IPS DF 4.7 (cell line): ENCODE data around the gene ADRA2C.

Experiments
- DNase-seq: peaks from one replicate; pipeline ENCODE4 v3.0.0-alpha.2; 2013; ENCODE audit warnings: low spot score; ENCODE audit errors: extremely low read depth

Gene ADRA2C

GRCh38 chr4:3766036-3766784, at the start of gene ADRA2C:
TSS of gene ADRA2C (plus strand) at chr4:3766385. CDS start at chr4:3766607, 222 bp downstream.
- no peak for DNase-seq

DNA sequence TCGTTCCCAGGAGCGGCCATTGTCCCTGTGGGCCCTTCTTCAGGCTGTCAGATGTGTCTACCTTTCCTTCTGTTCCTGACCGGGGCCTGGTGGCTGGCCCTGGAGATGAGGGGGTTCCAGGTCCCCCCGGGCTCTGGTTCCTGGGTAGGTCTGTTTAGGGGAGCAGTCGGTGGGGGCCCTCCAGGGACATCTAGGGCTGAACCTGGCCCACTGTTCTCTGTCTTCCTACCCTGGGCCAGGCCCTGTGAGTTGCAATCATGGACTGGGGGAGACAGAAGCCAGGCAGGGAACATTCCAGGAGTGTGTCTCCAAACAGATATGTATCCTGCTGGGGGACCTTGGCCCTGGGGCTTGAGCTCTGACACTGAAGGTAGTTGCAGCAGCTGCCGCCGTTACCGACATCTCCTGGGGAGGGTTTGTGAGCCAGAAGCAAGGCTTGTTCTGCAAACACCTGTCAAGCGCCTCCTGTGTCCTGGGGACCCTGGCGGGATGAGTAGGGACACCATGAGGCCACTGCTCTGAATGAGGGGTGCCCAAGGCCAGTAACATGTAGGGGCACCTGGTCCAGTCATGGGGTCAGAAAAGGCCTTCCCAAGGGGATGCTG, 49.5 kb upstream of the ADRA2C start:
- DNase-seq, result no peak

DNA sequence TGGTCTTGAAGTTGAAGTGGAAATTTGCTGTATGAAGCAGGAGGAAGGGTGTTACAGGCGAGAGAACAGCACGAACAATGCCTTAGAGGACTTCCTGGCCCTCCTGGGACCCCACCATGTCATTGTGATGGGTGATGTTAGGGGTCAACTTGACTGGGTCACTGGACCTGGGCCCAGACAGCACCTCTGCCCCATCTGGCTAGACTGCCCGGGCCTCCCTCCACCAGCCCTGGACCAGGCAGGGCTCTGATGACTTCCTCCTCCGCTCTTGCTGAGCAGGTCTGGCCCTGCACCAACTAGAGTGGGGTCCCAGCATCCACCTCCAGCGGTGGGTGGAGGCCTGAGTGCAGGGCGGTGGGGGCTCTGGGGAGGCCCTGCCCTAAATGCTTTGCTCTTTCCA, 48.9 kb upstream of the ADRA2C start:
- no peak for DNase-seq

- DNase-seq, result no peak
Observed at GRCh38 chr4:3718462-3718861, 47.7 kb upstream of the ADRA2C start.

DNA sequence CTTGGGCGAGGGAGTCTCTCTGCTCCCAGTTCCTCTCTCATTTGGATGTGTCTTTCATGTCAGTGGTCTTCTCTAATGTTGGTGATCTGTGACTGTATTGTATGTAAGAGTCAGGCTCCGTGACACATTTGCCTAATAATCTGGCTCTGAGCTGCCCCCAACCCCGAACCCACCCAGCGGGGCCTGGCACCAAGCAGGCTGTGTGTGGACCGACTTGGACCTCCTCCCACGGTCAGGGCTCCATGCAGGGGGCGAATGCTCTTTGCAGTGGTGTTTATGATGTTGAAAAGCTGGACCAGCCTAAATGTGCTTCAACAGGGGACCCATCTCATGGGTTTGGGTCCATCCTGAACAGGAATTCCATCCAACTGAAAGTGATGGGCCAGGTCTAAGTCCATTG, 47.0 kb upstream of the ADRA2C start:
- DNase-seq, result no peak

GRCh38 chr4:3719836-3720235, 46.3 kb upstream of the ADRA2C start:
- DNase-seq, result no peak

DNA sequence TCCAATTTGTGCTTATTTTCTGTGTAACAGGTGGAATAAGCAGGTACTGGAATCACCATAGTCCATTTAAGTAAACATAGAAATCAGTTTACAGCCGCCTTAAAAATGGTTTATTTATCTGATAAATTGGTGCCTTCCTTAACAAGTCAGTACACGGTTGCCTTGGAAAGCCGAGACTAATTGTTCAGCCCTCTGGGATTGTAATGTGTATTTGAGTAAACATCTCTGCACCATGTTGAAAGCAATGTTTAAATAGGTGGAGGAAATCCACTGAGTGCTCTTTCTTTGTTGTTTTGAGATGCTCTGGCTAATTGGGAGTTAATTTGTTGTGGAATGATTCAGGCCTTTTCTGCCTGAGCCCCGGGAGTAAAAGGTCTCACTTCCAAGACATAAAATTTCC, 45.7 kb upstream of the ADRA2C start:
- no peak for DNase-seq

- no peak for DNase-seq
Observed at GRCh38 chr4:3721186-3721585, 45.0 kb upstream of the ADRA2C start.

GRCh38 chr4:3721627-3722026, 44.6 kb upstream of the ADRA2C start:
- DNase-seq, result no peak

DNA sequence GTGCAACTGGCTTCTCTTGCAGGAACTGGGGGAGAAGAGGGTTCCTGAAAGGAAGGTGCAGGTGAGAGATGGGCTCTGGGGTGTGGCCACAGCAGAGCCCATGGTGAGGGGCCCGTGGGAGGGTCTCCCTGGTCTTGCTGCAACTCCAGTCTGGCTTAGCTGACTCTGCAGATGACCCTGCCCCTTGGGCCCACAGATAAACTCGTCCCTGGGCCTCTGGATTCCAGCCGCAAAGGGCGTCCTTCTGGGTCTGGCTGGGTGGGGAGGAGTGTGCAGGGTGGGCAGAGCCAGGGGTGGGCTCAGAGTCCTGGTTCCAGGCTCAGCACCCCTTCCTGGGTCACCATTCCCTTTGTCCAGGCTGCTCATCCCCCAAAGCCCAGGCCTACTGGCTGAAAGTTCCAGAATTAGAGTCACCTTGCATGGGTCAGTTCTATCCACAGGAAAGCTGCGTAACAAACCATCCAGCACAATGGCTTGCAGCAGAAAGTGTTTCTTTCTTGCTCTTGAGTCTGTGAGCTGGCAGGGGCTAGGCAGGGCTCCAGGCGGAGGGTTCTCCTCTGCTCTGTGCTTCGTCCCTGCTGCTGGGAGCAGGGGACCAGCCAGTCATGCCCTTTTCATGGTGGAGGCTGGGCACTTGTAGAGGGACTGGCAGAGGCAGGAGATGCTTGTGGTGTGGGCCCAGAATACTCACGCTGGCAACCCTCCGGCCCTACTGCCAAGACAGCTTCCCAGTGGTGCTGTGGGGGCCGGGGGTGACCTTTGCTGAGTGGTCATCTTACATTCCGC, 43.5 kb upstream of the ADRA2C start:
- DNase-seq, result no peak

DNA sequence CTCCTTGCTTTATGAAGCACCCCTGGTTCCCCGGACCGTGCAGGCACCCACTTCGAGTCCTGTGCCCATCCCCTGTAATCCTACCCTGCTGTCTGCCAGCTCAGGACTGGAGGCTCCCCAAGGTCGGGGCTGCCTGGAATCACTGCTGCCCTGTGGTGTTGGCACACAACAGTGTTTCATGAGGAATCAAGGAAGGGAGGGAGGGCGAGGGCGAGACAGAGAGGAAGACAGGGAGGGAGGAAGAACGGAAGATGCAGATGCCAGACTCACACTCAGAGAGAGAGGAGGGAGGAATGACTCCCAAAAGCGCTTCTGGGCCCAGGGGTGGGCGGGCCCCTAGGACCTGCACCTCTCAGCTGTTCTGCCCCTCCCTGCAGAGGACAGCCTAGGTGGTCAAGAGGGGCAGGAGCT, 42.9 kb upstream of the ADRA2C start:
- DNase-seq, result no peak

GRCh38 chr4:3724319-3725231, 41.6 kb upstream of the ADRA2C start:
- no peak for DNase-seq

- DNase-seq, result no peak
Observed at GRCh38 chr4:3725936-3726870, 40.0 kb upstream of the ADRA2C start.

DNA sequence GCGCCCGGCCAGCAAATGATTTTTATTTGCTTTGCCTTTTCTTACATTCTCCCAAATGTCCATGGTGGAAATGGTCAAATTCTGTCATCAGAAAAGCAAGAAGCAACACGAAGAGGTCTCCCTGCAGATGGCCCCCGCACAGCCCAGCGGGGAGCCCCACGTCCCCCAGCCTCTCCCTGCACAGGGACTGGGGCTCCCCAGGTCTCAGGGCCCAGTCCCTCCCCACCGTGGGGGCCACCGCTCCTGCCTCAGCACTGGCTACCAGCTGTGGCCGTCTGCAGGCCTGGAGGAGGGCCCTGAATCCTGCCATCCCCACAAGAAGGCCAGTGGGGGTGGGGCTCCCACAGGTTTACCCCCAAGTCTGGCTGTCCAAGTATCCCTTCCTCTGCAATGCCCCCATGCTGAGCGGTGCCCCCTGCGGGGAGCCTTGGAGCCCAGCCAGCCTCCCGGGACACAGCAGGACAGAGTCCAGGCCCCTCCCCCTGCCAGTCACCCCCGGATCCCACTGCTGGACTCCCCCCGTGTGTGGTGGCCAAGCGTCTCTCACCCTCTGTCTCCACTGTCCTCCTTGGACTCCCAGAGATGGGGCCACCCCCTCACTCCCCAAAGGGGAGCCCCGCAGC, 38.2 kb upstream of the ADRA2C start:
- no peak for DNase-seq

- no peak for DNase-seq
Observed at GRCh38 chr4:3729188-3729881, 36.9 kb upstream of the ADRA2C start.

DNA sequence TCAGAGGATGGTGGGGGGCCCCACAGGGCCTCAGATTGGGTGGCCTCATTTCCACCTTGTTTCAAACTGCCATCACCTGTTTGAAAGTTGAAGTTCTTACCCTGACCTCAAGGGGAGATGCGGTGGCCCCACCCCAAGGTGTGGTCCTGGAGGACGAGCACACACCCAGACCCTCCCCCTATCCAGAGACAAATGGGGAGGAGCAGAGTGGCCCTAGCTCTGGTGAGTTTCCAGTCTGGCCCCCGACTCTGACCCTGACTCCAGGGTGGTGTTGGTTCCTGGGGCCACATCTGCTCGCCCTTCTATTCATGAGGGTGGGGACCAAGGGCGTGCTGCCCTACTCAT, 36.3 kb upstream of the ADRA2C start:
- no peak for DNase-seq

- DNase-seq, result no peak
Observed at GRCh38 chr4:3730422-3731190, 35.6 kb upstream of the ADRA2C start.
